ENCODE data around the gene VASH2. TPM values are rescaled to one million over a fixed set of nuclear protein-coding genes. Genes with fewer than 3 reads are reported as not detected.

Gene VASH2
- total and polyA plus RNA-seq, 2 of the 8 experiments (the other 6 are each of a cell fraction or from before 2014, with no cell fraction given): 44.0 to 187 TPM

Other genes starting within 250 kb of the VASH2 start
- gene NSL1, start 158.8 kb upstream of the VASH2 start, total RNA-seq (2021; fragmentation: NEBNext Ultra II Directional; extraction: Animal tissue kit (Norgen Biotek cat#: 25700)): 48.3 and 51.7 TPM in 2 replicates
- 25.4 and 33.8 TPM in 2 replicates for gene NSL1, start 158.8 kb upstream of the VASH2 start, polyA plus RNA-seq (2011; rRNA removed)
- gene TATDN3, start 158.6 kb upstream of the VASH2 start, total RNA-seq (2021; fragmentation: NEBNext Ultra II Directional; extraction: Animal tissue kit (Norgen Biotek cat#: 25700)): 15.6 and 19.4 TPM in 2 replicates
- 5.3 and 6.9 TPM in 2 replicates for gene TATDN3, start 158.6 kb upstream of the VASH2 start, polyA plus RNA-seq (2011; rRNA removed)
- 0.65 TPM in 1 of 2 replicates, not detected in the other for gene SPATA45, start 102.9 kb upstream of the VASH2 start, total RNA-seq (2021; fragmentation: NEBNext Ultra II Directional; extraction: Animal tissue kit (Norgen Biotek cat#: 25700))
- 0.21 TPM in 1 of 2 replicates, not detected in the other for gene SPATA45, start 102.9 kb upstream of the VASH2 start, polyA plus RNA-seq (2011; rRNA removed)
- gene FLVCR1, start 92.3 kb upstream of the VASH2 start, total RNA-seq (2021; fragmentation: NEBNext Ultra II Directional; extraction: Animal tissue kit (Norgen Biotek cat#: 25700)): 66.2 and 75.7 TPM in 2 replicates
- 31.8 and 36.4 TPM in 2 replicates for gene FLVCR1, start 92.3 kb upstream of the VASH2 start, polyA plus RNA-seq (2011; rRNA removed)
- gene ANGEL2, start 65.3 kb downstream of the VASH2 start, total RNA-seq (2021; fragmentation: NEBNext Ultra II Directional; extraction: Animal tissue kit (Norgen Biotek cat#: 25700)): 36.0 and 39.9 TPM in 2 replicates
- gene ANGEL2, start 65.3 kb downstream of the VASH2 start, polyA plus RNA-seq (2011; rRNA removed): 15.7 and 18.1 TPM in 2 replicates
- gene RPS6KC1, start 100.7 kb downstream of the VASH2 start, total RNA-seq (2021; fragmentation: NEBNext Ultra II Directional; extraction: Animal tissue kit (Norgen Biotek cat#: 25700)): 16.2 and 17.6 TPM in 2 replicates
- 2.6 and 4.9 TPM in 2 replicates for gene RPS6KC1, start 100.7 kb downstream of the VASH2 start, polyA plus RNA-seq (2011; rRNA removed)